T-helper 1 cell (primary cell): ENCODE results near the gene WDR33.

Experiments used
- DNase-seq, 5 donors: peaks; one replicate each; pipeline ENCODE4 v3.0.0-alpha.2; 2012 to 2020

The WDR33 gene

GRCh38 chr2:127653421-127654083 is 157.4 kb downstream of the WDR33 start:
- DNase-seq, result no peak

DNA sequence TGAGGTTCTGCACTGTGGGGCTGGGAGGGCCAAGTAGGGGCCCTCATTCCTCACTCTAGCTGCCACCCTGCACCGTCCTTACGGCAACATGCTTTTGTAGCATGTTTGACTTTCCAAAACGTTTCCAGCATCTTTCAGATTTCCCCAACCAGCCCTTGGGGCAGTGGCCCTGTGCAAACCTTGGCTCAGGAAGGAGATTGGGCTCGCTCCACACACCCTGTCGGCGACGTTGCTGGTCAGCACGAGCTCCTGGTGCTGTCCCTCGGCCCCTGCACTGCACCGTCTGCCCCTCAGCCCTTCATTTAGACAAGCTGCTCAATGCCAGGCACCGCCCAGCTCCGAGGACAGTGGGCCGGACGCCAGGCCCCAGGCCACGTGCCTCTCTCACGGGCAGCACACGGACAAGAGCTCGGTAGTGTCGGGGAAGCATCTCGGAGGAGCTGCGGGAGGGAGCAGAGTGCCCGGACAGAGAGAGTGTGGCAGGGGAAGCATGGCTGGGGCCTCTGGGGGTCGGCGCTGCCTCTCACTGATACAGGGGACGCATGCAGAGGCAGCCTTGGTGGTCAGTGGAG is 158.1 kb downstream of the WDR33 start:
- DNase-seq, result no peak

GRCh38 chr2:127651971-127652550 is 158.9 kb downstream of the WDR33 start:
- no peak for DNase-seq

DNA sequence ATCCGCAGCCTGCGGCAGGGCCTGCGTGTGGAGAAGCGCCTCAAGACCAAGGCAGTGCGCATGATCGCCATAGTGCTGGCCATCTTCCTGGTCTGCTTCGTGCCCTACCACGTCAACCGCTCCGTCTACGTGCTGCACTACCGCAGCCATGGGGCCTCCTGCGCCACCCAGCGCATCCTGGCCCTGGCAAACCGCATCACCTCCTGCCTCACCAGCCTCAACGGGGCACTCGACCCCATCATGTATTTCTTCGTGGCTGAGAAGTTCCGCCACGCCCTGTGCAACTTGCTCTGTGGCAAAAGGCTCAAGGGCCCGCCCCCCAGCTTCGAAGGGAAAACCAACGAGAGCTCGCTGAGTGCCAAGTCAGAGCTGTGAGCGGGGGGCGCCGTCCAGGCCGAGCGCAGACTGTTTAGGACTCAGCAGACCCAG is 159.6 kb downstream of the WDR33 start:
- DNase-seq, result no peak
